ENCODE results near the gene SUSD4.
"Not testable (repeated sequence)": the region's sequence is repeated elsewhere in the genome, so short reads cannot be mapped to it uniquely, and the experiment has no call there.

SUSD4 gene

DNA sequence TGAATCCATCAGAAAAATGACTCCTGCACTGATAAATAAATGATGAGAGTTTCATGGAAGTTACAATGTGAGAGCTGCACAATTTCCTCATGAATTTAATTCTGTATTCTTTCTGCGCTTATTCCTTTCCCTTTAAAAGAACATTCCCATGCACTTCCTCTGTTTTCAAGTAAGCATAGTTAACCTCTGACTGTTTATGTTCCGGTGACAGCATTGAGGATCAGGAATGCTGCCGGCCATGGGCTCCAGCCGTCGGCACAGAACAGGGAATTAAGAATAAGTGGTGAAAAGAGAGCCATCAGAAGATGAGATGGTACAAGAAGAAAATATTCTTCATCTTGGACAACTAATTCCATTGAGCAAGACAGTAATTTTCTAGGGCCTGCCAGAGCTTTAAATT, 65.3 kb downstream of the SUSD4 start:
- ChIA-PET POLR2A (ENCODE audit: low non-redundant PET) (no interaction called here), CTCF (no interaction called here)
- TF ChIP-seq, protein P1, sequence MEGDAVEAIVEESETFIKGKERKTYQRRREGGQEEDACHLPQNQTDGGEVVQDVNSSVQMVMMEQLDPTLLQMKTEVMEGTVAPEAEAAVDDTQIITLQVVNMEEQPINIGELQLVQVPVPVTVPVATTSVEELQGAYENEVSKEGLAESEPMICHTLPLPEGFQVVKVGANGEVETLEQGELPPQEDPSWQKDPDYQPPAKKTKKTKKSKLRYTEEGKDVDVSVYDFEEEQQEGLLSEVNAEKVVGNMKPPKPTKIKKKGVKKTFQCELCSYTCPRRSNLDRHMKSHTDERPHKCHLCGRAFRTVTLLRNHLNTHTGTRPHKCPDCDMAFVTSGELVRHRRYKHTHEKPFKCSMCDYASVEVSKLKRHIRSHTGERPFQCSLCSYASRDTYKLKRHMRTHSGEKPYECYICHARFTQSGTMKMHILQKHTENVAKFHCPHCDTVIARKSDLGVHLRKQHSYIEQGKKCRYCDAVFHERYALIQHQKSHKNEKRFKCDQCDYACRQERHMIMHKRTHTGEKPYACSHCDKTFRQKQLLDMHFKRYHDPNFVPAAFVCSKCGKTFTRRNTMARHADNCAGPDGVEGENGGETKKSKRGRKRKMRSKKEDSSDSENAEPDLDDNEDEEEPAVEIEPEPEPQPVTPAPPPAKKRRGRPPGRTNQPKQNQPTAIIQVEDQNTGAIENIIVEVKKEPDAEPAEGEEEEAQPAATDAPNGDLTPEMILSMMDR (conservative IDR thresholded peaks at IDR 0.05; ENCODE audit: low read depth), result no peak
- H3K27ac ChIP-seq, result no peak overlapping the region
- DNase-seq (ENCODE audit: low spot score), result no peak

DNA sequence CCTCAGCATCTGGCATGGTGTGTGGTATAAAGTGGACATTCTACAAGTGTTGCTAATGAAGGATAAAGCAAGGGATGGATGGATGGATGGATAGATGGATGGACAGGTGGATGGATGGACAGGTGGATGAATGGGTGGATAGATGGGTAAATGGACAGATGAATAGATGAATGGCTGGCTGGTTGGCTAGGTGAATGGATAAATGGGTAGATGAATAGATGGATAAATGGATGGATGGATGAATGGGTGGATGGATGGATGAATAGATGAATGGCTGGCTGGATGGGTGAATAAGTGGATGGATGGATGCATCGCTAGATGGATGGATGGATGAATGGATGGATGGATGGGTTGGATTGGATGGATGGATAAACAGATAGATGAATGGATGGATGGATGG, 66.2 kb downstream of the SUSD4 start:
- TF ChIP-seq, protein P1 (conservative IDR thresholded peaks at IDR 0.05; ENCODE audit: low read depth), result no peak
- no peak for DNase-seq (ENCODE audit: low spot score)
- ChIA-PET CTCF (no interaction called here), POLR2A (ENCODE audit: low non-redundant PET) (no interaction called here)
- H3K27ac ChIP-seq, result no peak overlapping the region

DNA sequence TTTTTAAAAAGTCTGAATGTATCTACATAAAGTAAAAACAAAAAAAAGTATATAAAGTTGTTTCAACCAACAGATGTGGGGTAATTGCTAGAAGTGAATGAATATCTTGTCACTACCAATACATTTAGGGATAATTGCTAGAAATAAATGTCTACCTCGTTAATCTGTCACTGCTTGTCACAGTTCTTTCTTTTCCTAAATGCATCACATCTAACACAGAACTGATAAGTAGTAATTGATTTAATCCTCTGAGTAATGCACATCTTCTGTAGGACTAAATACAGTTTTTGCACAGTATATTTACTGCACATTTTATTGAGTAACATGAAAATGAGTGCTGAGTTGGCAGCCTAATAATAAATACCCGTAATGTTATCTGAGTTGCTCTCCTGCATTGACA, 72.2 kb downstream of the SUSD4 start:
- POLR2A ChIA-PET (ENCODE audit: low non-redundant PET), result no interaction called here
- TF ChIP-seq, protein P1 (conservative IDR thresholded peaks at IDR 0.05; ENCODE audit: low read depth), result no peak
- no peak for DNase-seq (ENCODE audit: low spot score)
- no peak overlapping the region for H3K27ac ChIP-seq
- CTCF ChIA-PET, result interaction anchor here (0.6 kb wide), 1 partner anchor 24 kb away, joined by 6 read pairs; no protein-coding TSS in a partner anchor

DNA sequence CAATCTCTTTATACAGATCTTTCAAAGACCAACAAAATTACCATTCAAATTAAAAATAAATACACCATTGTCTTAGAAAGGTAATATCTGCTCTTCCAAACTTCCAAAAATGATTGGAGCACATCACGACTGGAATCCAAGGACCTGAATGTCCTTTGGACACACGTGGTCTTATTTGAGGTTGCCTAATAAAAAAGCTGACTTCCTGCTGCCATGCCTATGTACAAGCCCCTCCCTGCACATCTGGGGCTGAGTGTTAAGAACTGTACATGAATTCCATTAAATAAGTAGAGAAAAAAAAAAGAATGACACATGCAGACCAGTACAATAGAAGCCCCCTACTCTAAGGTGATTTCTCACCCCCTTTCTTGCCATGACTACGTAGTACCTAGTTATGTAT, 73.6 kb downstream of the SUSD4 start:
- TF ChIP-seq, protein P1 (conservative IDR thresholded peaks at IDR 0.05; ENCODE audit: low read depth), result no peak
- ChIA-PET POLR2A (ENCODE audit: low non-redundant PET) (no interaction called here), CTCF (interaction anchor here (0.9 kb wide), 1 partner anchor 157 kb away, joined by 5 read pairs; no protein-coding TSS in a partner anchor)
- no peak overlapping the region for H3K27ac ChIP-seq
- DNase-seq (ENCODE audit: low spot score), result no peak

- H3K27ac ChIP-seq, result no peak overlapping the region
- TF ChIP-seq, protein P1 (conservative IDR thresholded peaks at IDR 0.05; ENCODE audit: low read depth), result no peak
- peak; percentile 13 for DNase-seq (ENCODE audit: low spot score)
- ChIA-PET POLR2A (ENCODE audit: low non-redundant PET) (no interaction called here), CTCF (interaction anchor here (0.6 kb wide), 1 partner anchor 56 kb away, joined by 7 read pairs; no protein-coding TSS in a partner anchor)
These were observed 74.4 kb downstream of the SUSD4 start for GRCh38 chr1:223289621-223290020.

GRCh38 chr1:223288826-223289225, 75.2 kb downstream of the SUSD4 start:
- H3K27ac ChIP-seq, result no peak overlapping the region
- ChIA-PET CTCF (interaction anchor here (0.5 to 0.6 kb wide), 2 partner anchors 57 to 582 kb away, joined by 4 to 7 read pairs; no protein-coding TSS in a partner anchor), POLR2A (ENCODE audit: low non-redundant PET) (no interaction called here)
- no peak for DNase-seq (ENCODE audit: low spot score)
- TF ChIP-seq, protein P1 (conservative IDR thresholded peaks at IDR 0.05; ENCODE audit: low read depth), result no peak

- ChIA-PET CTCF (no interaction called here), POLR2A (ENCODE audit: low non-redundant PET) (no interaction called here)
- no peak for DNase-seq (ENCODE audit: low spot score)
These were observed 78.5 kb downstream of the SUSD4 start for GRCh38 chr1:223285452-223285851.

GRCh38 chr1:223283697-223284096, 80.3 kb downstream of the SUSD4 start:
- POLR2A ChIA-PET (ENCODE audit: low non-redundant PET); H3K27ac ChIP-seq; DNase-seq (ENCODE audit: low spot score); CTCF ChIA-PET: not testable (repeated sequence)

More at GRCh38 chr1:223285452-223285851, 78.5 kb downstream of the SUSD4 start:
- TF ChIP-seq, protein P1 (conservative IDR thresholded peaks at IDR 0.05; ENCODE audit: low read depth), result no peak
- H3K27ac ChIP-seq, result no peak overlapping the region

DNA sequence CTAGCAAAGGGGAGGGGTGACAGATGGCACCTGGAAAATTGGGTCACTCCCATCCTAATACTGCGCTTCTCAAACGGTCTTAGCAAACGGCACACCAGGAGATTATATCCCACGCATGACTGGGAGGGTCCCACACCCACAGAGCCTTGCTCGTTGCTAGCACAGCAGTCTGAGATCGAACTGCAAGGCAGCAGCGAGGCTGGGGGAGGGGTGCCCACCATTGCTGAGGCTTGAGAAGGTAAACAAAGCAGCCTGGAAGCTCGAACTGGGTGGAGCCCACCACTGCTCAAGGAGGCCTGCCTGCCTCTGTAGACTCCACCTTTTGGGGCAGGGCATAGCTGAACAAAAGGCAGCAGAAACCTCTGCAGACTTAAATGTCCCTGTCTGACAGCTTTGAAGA, 85.7 kb downstream of the SUSD4 start:
- DNase-seq (ENCODE audit: low spot score); H3K27ac ChIP-seq; CTCF ChIA-PET; POLR2A ChIA-PET (ENCODE audit: low non-redundant PET): not testable (repeated sequence)

All from RWPE1 (cell line).